Measurements from ENCODE around the gene TCOF1. TPM values are rescaled to one million over a fixed set of nuclear protein-coding genes. Genes with fewer than 3 reads are reported as not detected.

The TCOF1 gene
- total RNA-seq, 6 experiments from 2014 or later: 30.8 to 44.6 (median 38.5) TPM

DNA sequence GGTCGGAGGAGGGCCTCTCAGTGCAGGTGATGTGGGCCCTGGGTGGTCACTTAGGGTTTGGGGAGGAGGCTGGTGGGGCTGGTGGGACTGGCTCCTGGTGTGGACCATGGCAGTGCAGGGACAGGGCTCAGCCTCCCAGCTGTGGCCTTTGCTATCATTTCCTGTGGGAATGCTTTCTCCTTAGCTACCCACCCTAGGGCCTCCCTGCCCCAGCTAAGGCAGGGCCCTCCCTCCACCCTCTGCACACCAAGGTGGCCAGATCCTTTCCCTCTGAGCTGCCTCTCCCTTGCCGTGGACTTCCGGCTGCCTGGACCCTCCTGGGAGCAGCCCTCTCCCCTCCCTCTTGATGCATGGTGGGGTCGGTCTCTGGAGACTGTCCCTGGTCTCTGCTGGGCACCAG lies 32.1 kb upstream of the TCOF1 start:
- H3K4me1 Mint-ChIP-seq (ENCODE audit: low read depth): peaks cover 18% of the 10 kb centered on the region
- H3K27me3 Mint-ChIP-seq (ENCODE audit: insufficient read depth): peaks cover 3% of the 10 kb centered on the region; the same call in 1 of the 2 replicates
- TF ChIP-seq, protein P1, sequence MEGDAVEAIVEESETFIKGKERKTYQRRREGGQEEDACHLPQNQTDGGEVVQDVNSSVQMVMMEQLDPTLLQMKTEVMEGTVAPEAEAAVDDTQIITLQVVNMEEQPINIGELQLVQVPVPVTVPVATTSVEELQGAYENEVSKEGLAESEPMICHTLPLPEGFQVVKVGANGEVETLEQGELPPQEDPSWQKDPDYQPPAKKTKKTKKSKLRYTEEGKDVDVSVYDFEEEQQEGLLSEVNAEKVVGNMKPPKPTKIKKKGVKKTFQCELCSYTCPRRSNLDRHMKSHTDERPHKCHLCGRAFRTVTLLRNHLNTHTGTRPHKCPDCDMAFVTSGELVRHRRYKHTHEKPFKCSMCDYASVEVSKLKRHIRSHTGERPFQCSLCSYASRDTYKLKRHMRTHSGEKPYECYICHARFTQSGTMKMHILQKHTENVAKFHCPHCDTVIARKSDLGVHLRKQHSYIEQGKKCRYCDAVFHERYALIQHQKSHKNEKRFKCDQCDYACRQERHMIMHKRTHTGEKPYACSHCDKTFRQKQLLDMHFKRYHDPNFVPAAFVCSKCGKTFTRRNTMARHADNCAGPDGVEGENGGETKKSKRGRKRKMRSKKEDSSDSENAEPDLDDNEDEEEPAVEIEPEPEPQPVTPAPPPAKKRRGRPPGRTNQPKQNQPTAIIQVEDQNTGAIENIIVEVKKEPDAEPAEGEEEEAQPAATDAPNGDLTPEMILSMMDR (IDR thresholded peaks at IDR 0.05): no peak
- no peak overlapping the region for H3K27ac Mint-ChIP-seq
- H3K36me3 Mint-ChIP-seq (ENCODE audit: low read depth): no peaks in the 10 kb centered on the region
- H3K4me3 Mint-ChIP-seq: no peak overlapping the region
- H3K9me3 Mint-ChIP-seq: no peaks in the 10 kb centered on the region
- DNase-seq: no peak

DNA sequence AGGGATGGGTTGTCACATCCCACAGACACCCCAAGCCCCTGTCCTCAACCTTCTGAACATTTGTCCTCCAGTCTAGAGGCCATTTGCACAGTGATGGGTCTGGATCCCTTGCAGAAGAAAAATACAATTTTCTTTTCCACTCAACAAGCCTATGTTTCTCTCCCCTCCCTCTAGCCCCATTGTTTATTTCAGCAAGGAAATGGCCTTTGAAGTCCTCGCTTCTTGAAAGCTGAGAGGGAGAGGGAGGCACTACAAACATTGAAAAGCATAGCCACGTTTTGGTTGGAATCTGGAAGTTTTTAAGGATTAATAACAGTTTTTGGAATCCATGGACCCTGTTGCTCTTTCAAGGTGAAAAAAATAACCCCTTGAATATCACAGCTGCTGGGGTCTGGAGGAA lies 30.8 kb upstream of the TCOF1 start:
- Mint-ChIP-seq H3K27me3 (ENCODE audit: insufficient read depth) (peaks cover 3% of the 10 kb centered on the region; the same call in 1 of the 2 replicates), H3K4me3 (no peak overlapping the region), H3K4me1 (ENCODE audit: low read depth) (peaks cover 8% of the 10 kb centered on the region), H3K9me3 (no peaks in the 10 kb centered on the region), H3K27ac (no peak overlapping the region), H3K36me3 (ENCODE audit: low read depth) (no peaks in the 10 kb centered on the region)
- no peak for DNase-seq
- TF ChIP-seq, protein P1 (IDR thresholded peaks at IDR 0.05): no peak

DNA sequence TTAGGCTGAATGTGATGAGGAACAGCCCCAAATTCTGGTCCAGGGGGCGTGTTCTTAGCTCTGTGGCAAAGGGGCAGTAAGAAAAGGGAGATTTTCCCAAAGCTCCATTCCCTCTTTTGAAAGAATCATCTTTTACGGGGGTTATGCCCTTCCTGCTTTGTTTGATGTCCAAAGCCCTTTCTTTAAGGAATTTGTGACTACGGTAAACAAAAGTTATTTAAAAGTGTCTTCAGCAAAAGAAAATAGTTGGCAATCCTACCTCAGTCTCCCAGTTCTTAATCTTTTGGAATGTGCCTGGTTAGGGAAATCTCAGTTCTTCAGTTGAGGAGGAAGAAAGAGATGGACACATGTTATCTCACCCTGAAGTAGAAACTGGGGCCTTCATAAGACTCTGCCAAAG lies 30.4 kb upstream of the TCOF1 start:
- Mint-ChIP-seq H3K27ac (no peak overlapping the region), H3K4me1 (ENCODE audit: low read depth) (peaks cover 3% of the 10 kb centered on the region), H3K9me3 (no peaks in the 10 kb centered on the region), H3K4me3 (no peak overlapping the region), H3K27me3 (ENCODE audit: insufficient read depth) (peaks cover 3% of the 10 kb centered on the region), H3K36me3 (ENCODE audit: low read depth) (no peaks in the 10 kb centered on the region)
- DNase-seq: no peak
- TF ChIP-seq, protein P1 (IDR thresholded peaks at IDR 0.05): no peak

DNA sequence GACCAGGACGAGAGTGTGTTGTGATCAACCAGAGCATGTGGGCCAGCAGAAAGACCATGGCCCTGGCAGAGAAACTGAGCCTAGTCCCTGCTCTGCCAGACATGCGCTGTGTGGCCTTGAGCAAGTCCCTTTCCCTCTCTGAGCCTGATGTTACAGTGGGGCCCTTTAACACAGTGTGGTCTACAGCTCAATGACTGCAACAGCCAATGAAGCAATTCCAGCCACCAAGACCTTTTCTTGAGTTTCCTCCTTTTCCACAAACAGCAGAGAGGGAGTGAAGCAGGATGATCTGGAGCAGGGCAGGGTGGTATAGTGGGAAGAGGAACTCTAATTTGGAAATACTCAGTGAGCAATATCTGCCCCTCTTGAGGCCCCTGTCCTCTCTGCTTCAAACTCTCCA lies 29.0 kb upstream of the TCOF1 start:
- DNase-seq: no peak
- peaks cover 3% of the 10 kb centered on the region for H3K27me3 Mint-ChIP-seq (ENCODE audit: insufficient read depth)
- no peaks in the 10 kb centered on the region for H3K9me3 Mint-ChIP-seq
- no peak overlapping the region for H3K27ac Mint-ChIP-seq
- no peaks in the 10 kb centered on the region for H3K4me1 Mint-ChIP-seq (ENCODE audit: low read depth)
- H3K4me3 Mint-ChIP-seq: no peak overlapping the region
- TF ChIP-seq, protein P1 (IDR thresholded peaks at IDR 0.05): no peak
- H3K36me3 Mint-ChIP-seq (ENCODE audit: low read depth): no peaks in the 10 kb centered on the region

GRCh38 chr5:150329038-150329437 lies 28.5 kb upstream of the TCOF1 start:
- TF ChIP-seq, protein P1 (IDR thresholded peaks at IDR 0.05): no peak
- H3K27ac Mint-ChIP-seq: no peak overlapping the region
- H3K4me3 Mint-ChIP-seq: no peak overlapping the region
- H3K36me3 Mint-ChIP-seq (ENCODE audit: low read depth): no peaks in the 10 kb centered on the region
- H3K9me3 Mint-ChIP-seq: no peaks in the 10 kb centered on the region
- no peaks in the 10 kb centered on the region for H3K4me1 Mint-ChIP-seq (ENCODE audit: low read depth)
- peaks cover 3% of the 10 kb centered on the region for H3K27me3 Mint-ChIP-seq (ENCODE audit: insufficient read depth)
- no peak for DNase-seq

Data from HFFc6 (cell line).